IMR-90 (cell line): ENCODE data around the gene RETN. TPM values are rescaled to one million over a fixed set of nuclear protein-coding genes. Genes with fewer than 3 reads are reported as not detected.

Experiments used
- ATAC-seq: fragments of 200-7000 bp; cut with Tn5 transposase; 2 replicates; pipeline ENCODE4 v1.9.1; 2020; ENCODE audit warnings: low read depth, mild to moderate bottlenecking, moderate library complexity
- BruUV-seq: library from RNA; stranded (reverse); fragments of 400-500 nt; replicated peaks from 2 replicates; lab custom pipeline; 2021; lab: Mats Ljungman, UMichigan
- CTCF ChIA-PET: fragments of 300-600 bp; formaldehyde crosslinking; extraction: SDS; loops from one replicate; lab custom pipeline; 2021; ENCODE audit warnings: antibody characterized with exemption; lab: Yijun Ruan, JAX
- POLR2A ChIA-PET: fragments of 300-600 bp; sonication (Branson Sonifier 250); formaldehyde crosslinking; loops from one replicate; lab custom pipeline; 2022; ENCODE audit warnings: antibody characterized with exemption; ENCODE audit not compliant: unreplicated experiment; lab: Charles Lee
- DNase-seq: peaks from one replicate; pipeline ENCODE4 v3.0.0; 2013
- H2AFZ ChIP-seq: replicated peaks from 2 replicates; pipeline ENCODE3; 2013; ENCODE audit warnings: low read length, mild to moderate bottlenecking; ENCODE audit not compliant: poor library complexity
- H2AK5ac ChIP-seq: 2 replicates; pipeline ENCODE4 v1.6.1; 2013; ENCODE audit warnings: low read depth, low read length, inconsistent platforms
- H2AK9ac ChIP-seq: replicated peaks from 2 replicates; pipeline ENCODE3; 2013; ENCODE audit warnings: mild to moderate bottlenecking, low read depth, low read length, moderate library complexity; ENCODE audit not compliant: poor library complexity
- H2BK120ac ChIP-seq: 2 replicates; pipeline ENCODE4 v1.6.1; 2013; ENCODE audit warnings: low read depth, low read length, inconsistent platforms
- H2BK15ac ChIP-seq: 3 replicates; pipeline ENCODE4 v1.6.1; 2013; ENCODE audit warnings: low read depth, low read length, inconsistent platforms
- H2BK20ac ChIP-seq: 2 replicates; pipeline ENCODE4 v1.6.1; 2013; ENCODE audit warnings: low read depth, mild to moderate bottlenecking, inconsistent platforms, low read length, moderate library complexity
- H2BK5ac ChIP-seq: 2 replicates; pipeline ENCODE4 v1.6.1; 2013; ENCODE audit warnings: mild to moderate bottlenecking, low read depth, low read length, inconsistent platforms; ENCODE audit not compliant: poor library complexity, severe bottlenecking
- H3K14ac ChIP-seq: replicated peaks from 2 replicates; pipeline ENCODE4 v1.6.1; 2013; ENCODE audit warnings: low read depth, low read length, inconsistent platforms
- H3K18ac ChIP-seq: 2 replicates; pipeline ENCODE4 v1.6.1; 2013; ENCODE audit warnings: low read depth, low read length, control low read depth
- H3K23ac ChIP-seq: 2 replicates; pipeline ENCODE4 v1.6.1; 2013; ENCODE audit warnings: low read depth, low read length, inconsistent platforms
- H3K27ac ChIP-seq: 2 replicates; pipeline ENCODE4 v1.5.1; 2013; ENCODE audit warnings: mild to moderate bottlenecking, control low read depth, low read length; ENCODE audit not compliant: insufficient read depth
- H3K27me3 ChIP-seq: 2 replicates; pipeline ENCODE4 v1.6.1; 2013; ENCODE audit warnings: low read length; ENCODE audit not compliant: control insufficient read depth, insufficient read depth
- H3K36me3 ChIP-seq: 2 replicates; pipeline ENCODE4 v1.6.1; 2013; ENCODE audit warnings: low read length, mixed read lengths; ENCODE audit not compliant: control insufficient read depth, insufficient read depth
- H3K4ac ChIP-seq: 2 replicates; pipeline ENCODE4 v1.6.1; 2013; ENCODE audit warnings: low read depth, low read length, inconsistent platforms
- H3K4me1 ChIP-seq: 2 replicates; pipeline ENCODE4 v1.6.1; 2013; ENCODE audit warnings: low read length, mixed read lengths; ENCODE audit not compliant: control insufficient read depth, insufficient read depth
- H3K4me2 ChIP-seq: 2 replicates; pipeline ENCODE4 v1.6.1; 2013; ENCODE audit warnings: low read depth, mild to moderate bottlenecking, control low read depth, low read length, moderate library complexity
- H3K4me3 ChIP-seq: 2 replicates; pipeline ENCODE4 v1.5.1; 2013; ENCODE audit warnings: low read depth, mild to moderate bottlenecking, control low read depth, low read length, moderate library complexity; ENCODE audit not compliant: insufficient read depth
- H3K56ac ChIP-seq: 2 replicates; pipeline ENCODE4 v1.6.1; 2013; ENCODE audit warnings: low read length, inconsistent platforms; ENCODE audit not compliant: insufficient read depth; ENCODE audit errors: extremely low read depth
- H3K79me1 ChIP-seq, 2 experiments: 2 replicates each; pipeline ENCODE4 v1.6.1; 2013; ENCODE audit warnings: low read length in 2 of 2, inconsistent platforms in 1 of 2, low read depth in 1 of 2
- H3K9ac ChIP-seq: 2 replicates; pipeline ENCODE4 v1.6.1; 2013; ENCODE audit warnings: low read depth, low read length, control low read depth
- H3K9me1 ChIP-seq: 2 replicates; pipeline ENCODE4 v1.6.1; 2013; ENCODE audit warnings: low read length, inconsistent platforms; ENCODE audit not compliant: insufficient read depth
- H3K9me3 ChIP-seq: 2 replicates; pipeline ENCODE4 v1.6.1; 2013; ENCODE audit warnings: low read length; ENCODE audit not compliant: control insufficient read depth, insufficient read depth
- H4K20me1 ChIP-seq: 2 replicates; pipeline ENCODE4 v1.6.1; 2013; ENCODE audit warnings: low read length, inconsistent platforms; ENCODE audit not compliant: insufficient read depth
- H4K5ac ChIP-seq: 2 replicates; pipeline ENCODE4 v1.6.1; 2013; ENCODE audit warnings: mild to moderate bottlenecking, low read depth, low read length, control low read depth
- H4K8ac ChIP-seq, 2 experiments: 2 replicates each; pipeline ENCODE4 v1.6.1; 2013; ENCODE audit warnings: low read depth in 2 of 2, low read length in 2 of 2, control low read depth in 1 of 2, inconsistent platforms in 1 of 2
- H4K91ac ChIP-seq: 2 replicates; pipeline ENCODE4 v1.6.1; 2013; ENCODE audit warnings: low read depth, low read length, inconsistent platforms; ENCODE audit not compliant: insufficient read depth
- ELK1 ChIP-seq: fragments of 150-350 bp; IDR thresholded peaks from 2 replicates; pipeline ENCODE4 v1.6.1; 2016; ENCODE audit warnings: low read depth, mild to moderate bottlenecking, low read length, moderate library complexity, borderline replicate concordance
- WGBS, 2 experiments: methylation state at CpG; one replicate each; pipeline versions ENCODE4 v1.1.5 to v1.1.7; 2013; ENCODE audit warnings: missing lambda C conversion rate in 2 of 2; ENCODE audit not compliant: insufficient read length in 1 of 2; ENCODE audit errors: extremely low coverage in 2 of 2; 5-methylcytosine and 5-hydroxymethylcytosine counted together
- dilution Hi-C: fragments of 300-500 bp; cut with HindIII; formaldehyde crosslinking; loops from one replicate; pipeline ENCODE4 v1.14.3; 2018; ENCODE audit warnings: low sequenced_read_pairs; ENCODE audit not compliant: unreplicated experiment
- in situ Hi-C: fragments of 300-500 bp; cut with MboI; formaldehyde crosslinking; loops from 3 replicates; pipeline ENCODE4 v1.14.3; 2019; ENCODE audit warnings: low sequenced_read_pairs, inconsistent platforms, mixed read lengths
- intact Hi-C: fragments of 100-400 bp; cut with micrococcal nuclease; formaldehyde crosslinking; loops from 2 replicates; pipeline ENCODE4 v1.10.0; 2022
- polyA plus RNA-seq, 3 experiments: library from polyadenylated mRNA; depleted of rRNA; stranded (reverse); fragments of >200 nt; gene quantifications; 2 replicates each; pipeline ENCODE4 v1.2.3, GENCODE V29; 2012; ENCODE audit warnings: low replicate concordance in 1 of 3
- total RNA-seq: library from RNA; depleted of rRNA; stranded (reverse); fragments of >200 nt; gene quantifications from 2 replicates; pipeline ENCODE4 v1.2.3, GENCODE V29; 2012

Gene RETN
- total and polyA plus RNA-seq, 2 of the 4 experiments (the other 2 are of a cell fraction) = not detected

- Histone ChIP-seq H3K4ac (no peak overlapping the region), H3K27me3 (peaks cover 14% of the 10 kb centered on the region; the same call in 1 of the 2 replicates), H3K14ac (no peak overlapping the region), H2AK9ac (no peak overlapping the region), H3K9ac (no peak overlapping the region), H2BK5ac (peak overlapping the region; percentile 43), H3K4me1 (no peaks in the 10 kb centered on the region), H3K79me1 (no peaks in the 10 kb centered on the region), H3K9me3 (no peaks in the 10 kb centered on the region), H3K23ac (no peak overlapping the region), H3K18ac (no peak overlapping the region), H2AK5ac (no peak overlapping the region), H3K4me2 (no peak overlapping the region), H3K9me1 (peaks cover 12% of the 10 kb centered on the region), H2AFZ (peak overlapping the region; percentile 51), H4K20me1 (peaks cover 5% of the 10 kb centered on the region; the same call in 1 of the 2 replicates), H4K5ac (no peak overlapping the region), H3K36me3 (no peaks in the 10 kb centered on the region), H3K56ac (no peak overlapping the region), H3K4me3 (no peak overlapping the region), H2BK20ac (no peak overlapping the region), H2BK120ac (no peak overlapping the region), H4K8ac (no peak overlapping the region), H3K27ac (no peak overlapping the region), H2BK15ac (no peak overlapping the region), H4K91ac (no peak overlapping the region)
- no peak for ATAC-seq
- in situ Hi-C loops (no loop called here), dilution Hi-C loops (no loop called here), intact Hi-C loops (no loop called here)
- BruUV-seq = no TSS peak
- WGBS, 2 experiments = 86% methylated on average over 9 of the region's 13 CpGs; no CpG with 5 or more reads in 1 of the 2 experiments
- no peak for DNase-seq
- no peak for TF ChIP-seq ELK1
- ChIA-PET POLR2A (no interaction called here), CTCF (no interaction called here)
These were observed 28.9 kb upstream of the RETN start for GRCh38 chr19:7639863-7640348.
